Right kidney (tissue), 9 donors: ENCODE results near the gene ANTXRL.
"Not testable (repeated sequence)": the region's sequence is repeated elsewhere in the genome, so short reads cannot be mapped to it uniquely, and the experiment has no call there.

Source experiments
- DNase-seq: peaks from one replicate; pipeline ENCODE4 v3.0.0-alpha.2; 2016
- long read RNA-seq, 8 donors: transcript quantifications; one replicate each; lab custom pipeline, GENCODE V29; 2026

ANTXRL gene
- long read RNA-seq, donor 1 = 0 reads
- long read RNA-seq, donor 2 = 0 reads
- long read RNA-seq, donor 3 = 0 reads
- long read RNA-seq, donor 4 = 0 reads
- long read RNA-seq, donor 5 = 0 reads
- long read RNA-seq, donor 6 = 0 reads
- long read RNA-seq, donor 7 = 0 reads
- long read RNA-seq, donor 8 = 0 reads

DNA sequence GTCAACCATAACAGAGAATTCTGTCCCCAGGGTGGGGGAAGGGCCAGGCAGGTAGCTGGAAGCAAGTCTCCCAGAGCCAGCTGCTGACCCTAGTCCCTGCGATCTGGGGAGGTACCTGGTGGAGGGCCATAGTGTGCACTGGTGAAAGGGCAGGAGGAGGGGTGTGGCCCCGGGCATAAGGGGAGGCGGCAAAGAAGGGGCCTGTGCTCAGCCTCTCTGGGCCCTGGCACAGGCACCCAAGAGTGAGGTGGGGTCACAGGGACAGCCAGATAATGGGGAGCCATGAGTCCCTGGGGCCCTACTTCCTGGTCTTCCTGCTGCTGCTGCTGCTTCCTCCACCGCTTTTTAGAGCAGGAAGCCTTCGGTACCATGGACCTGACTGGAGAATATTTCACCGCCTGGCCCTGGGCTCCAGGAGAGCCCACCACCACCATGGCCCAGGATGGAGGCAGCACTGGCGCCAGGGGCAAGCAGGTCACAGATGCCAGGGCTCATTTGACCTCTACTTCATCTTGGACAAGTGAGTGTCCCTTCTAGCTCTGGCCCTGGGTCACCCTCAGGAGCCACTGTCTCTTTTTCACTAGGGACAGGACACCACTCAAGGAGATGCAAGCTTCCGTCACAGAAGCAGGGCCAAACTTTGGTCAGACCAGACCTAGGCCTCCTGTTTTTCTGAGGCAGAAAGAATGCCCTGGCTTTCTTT lies at the start of gene ANTXRL:
TSS of gene ANTXRL (plus strand) at position 7 of the 703 bp plus-strand sequence. CDS start at position 273, 266 bp downstream.
- DNase-seq = no peak

DNA sequence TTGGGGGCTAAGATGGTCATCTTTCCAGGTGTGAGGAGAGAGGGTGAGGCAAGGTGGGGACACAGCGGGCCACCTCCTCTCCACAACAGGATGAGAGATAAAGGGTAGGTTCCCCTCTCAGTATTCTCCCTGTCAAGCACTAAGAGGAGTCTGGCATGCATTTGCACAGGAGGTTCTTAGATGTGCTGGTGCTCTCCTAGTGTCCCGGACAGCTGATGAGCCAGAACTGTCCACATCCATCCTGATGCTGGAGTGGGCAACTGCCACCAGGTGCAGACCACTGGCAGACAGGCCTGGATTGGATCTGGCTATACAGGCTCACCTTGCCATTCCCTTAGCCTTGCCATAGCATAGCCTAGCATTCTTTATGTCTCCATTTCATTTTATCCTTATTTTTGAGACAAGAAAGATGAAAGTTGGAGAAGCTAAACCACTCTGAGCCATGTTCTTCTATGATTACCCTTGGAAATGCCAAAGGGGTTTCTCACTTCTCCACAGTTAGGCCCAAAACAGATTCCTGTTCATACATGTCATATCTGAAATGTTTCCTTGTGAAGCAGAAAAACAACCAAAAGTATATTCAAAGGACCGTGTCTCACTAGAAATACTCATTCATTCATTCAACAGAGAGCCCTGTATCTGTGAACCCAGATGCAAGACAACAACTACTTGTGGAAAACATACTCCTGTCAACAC lies 48.8 kb upstream of the ANTXRL start:
- DNase-seq = no peak

DNA sequence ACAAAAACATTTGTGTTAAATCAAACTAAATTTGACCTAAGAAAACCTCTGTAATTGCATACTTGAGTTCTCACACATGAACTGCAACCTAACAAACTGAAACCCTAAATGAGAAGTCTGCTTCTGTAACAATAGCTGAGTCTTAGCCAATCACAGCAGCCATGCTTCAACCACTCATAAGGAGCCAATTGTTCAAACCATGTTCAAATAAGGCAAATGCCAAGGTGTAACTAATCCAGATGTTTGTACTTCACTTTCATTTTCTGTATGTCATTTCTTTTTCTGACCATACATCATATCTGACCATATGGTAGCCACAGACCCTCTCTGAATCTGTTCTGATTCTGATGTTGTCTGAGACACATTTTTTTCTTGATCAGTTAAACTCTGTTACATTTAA lies 47.5 kb upstream of the ANTXRL start:
- DNase-seq = no peak

DNA sequence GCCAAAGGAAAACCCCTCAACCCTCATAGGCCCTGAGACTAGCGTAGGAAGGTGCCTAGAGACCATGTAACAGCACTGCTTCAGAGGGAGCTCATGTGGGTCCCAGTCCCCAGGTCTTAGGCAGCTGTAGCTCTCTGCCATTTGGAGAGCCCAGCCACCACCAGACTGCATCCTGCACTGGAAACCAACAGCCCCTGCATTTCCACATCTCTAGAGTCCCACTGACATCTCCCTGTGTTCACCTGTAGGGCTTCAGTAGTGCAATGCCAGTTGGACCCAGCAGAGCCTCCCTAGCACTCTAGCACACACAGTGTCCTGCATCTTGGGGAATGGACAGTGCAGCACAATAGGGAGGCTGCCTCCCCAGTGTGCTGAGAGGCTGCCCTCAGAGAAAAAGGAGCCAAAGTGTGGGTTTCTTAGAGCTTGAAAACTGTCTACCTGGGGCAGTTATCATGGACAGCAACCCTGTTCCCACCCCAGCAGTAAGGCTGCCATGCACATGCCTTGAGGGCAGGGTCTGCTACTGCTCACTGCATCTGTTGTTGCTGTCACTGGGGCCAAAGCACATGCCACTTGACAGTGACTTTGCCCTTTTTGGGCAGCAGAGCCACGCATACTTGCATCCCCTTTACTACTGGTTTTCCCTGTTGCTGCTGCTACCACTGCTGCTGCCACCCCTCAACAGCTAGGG lies 46.7 kb upstream of the ANTXRL start:
- no peak for DNase-seq

DNA sequence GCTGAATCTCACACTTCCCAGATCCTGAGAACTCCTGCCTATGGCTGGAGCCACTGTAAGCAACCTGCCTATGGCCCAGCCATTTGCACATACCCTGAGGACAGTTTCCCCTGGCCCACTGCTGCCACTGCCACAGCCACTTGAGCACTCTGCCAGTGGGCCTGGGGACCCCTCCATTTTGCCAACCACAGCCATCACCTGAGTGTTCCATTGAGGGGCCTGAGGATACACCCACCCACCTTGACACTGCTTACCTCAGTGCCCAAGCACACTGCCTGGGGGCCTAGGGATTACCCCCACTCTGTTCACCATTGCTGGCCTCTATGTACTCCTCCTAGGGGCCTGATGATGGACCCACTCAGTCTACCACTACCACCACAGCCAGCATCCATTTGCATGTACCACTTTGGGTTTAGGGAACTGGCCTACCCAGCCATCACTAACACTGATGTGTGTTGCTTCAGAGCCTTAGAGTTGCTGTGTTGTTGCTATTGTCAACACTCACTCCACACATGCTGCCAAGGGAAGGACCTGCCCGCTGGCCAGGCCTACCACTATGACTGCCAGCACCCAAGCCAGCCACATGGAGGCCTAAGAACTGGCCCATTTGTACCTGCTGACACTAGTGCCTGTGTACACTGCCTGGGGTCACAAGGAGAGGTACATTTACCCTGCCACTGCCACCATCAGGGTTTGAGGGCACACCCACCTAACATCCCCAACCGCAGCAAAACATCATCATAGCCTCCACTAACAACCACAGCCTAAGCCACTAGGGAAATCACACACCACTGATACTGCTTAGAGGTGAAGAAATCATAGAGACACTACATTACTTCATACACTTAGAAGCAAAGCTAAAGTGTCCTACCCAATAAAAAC lies 45.9 kb upstream of the ANTXRL start:
- DNase-seq = no peak

DNA sequence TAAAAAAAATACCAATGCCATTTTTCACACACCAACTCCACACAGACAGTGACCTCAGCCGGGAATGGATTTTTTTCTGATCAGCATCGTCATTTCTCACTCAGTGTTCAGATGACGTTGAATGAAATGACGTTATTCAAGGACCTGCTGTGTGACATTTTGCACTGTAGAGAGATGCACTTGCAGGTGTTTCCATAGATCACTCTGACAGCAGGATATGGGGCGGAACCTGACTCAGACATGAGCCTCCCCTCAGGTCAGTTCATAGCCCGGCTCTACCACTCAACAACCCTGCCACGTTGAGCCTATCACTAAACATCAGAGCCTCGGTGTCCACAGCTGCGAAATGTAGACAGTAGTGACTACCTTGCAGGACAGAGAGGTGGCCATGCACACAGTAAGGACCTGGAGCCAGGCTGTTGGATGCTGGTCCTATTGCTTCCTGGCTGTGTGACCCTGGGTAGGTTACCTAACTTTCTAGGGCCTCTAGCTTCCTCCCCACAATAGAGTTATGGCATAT lies 41.4 kb upstream of the ANTXRL start:
- DNase-seq = no peak

DNA sequence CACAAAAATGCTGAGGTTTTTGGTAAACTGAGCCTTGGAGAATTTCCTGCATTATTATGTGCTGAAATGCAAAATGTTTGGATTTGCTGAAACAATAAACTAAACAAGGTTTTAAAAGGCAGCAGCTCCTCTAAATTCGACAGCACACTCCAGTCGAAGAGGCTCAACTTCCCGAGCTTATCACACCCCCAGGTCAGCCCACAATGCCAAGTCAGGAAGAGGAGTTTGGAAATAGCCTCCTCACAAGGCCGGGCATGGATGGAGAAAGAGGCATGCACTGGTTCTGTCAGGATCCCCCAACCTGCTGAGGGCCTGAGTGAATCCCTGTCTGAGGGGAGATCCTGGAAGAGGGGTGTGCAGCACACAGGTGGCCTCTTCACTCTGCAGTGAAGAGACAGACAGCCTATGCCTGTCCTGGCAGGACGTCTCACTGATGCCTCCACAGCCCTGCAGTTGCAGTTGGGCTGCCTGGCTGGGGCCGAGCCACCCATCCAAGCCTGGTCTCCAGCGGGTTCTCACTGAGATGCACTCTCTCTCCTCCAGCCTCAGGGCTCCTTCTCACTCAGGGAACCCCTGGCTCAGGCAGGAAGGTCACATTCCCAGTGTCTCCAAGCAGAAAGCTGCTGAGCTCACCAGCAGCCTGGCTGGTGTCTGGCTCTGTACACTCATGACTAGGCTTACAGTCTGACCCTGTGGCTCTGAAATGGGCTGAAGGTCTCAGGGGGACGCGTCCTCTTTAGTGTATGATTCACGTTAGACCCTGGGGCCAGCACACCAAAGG lies 40.2 kb upstream of the ANTXRL start:
- DNase-seq = not testable (repeated sequence)

DNA sequence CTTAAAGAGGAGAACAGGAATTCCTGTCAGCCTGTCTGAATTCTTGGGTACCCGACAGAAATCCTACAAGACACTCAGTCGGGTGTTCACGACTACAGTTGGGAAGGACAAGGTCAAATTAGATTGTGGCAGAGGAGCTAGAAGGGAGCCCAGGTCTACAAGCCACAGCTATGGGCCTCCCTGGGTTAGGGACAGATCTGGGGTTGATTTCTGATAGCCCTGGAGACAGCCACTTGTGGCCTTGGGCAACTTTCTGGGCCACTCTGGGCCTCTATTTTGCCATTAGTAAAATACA lies 39.7 kb upstream of the ANTXRL start:
- no peak for DNase-seq

DNA sequence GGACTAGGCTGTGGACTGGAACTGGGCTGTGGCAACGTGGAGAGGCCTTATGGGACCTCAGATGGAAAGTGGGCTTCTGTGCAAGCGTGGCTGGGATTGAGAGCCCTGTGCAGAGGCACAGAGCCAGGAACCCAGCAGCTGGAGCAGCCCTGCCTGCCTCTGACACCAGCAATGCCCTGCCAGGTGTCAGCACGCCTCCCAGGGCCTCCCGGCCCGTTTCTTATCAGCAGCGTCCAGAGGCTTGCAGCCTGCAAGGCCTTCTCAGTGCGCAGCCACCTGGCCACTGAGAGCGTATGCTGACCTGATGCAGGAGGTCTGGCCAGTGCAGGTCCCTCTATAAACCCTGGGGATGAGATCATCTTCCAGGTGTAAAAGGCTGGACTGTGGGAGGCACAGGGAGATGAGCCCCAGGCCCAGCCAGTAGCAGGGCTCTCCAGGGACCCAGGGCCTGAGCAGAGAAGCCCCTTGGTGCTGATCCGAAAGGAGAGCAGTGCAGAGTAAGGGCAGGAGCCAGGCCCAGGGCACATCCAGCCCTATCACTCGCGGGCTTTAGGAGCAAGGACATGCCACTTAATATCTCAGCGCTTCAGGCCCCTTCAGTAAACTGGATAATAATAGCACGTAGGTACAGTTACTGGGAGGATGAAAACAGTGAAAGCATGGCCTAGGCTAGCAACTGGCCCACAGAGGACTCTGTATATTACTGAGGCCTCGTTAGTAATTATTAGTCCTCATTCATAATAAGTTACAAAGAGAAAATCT lies 38.8 kb upstream of the ANTXRL start:
- no peak for DNase-seq

DNA sequence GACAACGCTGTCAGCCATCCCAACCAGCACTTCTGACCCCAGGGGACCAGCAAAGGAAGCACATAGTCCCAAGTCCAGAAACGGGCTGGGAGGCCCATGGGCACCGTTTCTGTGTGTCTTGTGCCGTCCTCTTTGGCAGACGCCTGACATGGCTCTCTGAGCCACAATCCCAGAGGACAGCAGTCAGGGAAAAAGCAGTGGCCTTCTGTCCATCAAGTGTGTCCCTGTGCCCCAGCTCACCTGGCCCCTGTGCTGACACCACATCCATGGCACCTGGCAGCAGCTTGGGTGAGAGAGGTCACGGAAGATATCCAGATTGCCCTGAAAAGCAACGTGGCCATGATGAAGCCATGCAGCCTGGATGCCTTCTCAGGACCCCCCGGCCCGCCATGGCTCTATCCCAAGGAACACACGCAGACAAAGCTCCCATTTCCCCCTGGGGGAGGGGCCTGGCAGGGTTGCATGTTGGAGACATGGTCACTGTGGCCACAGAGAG lies 38.1 kb upstream of the ANTXRL start:
- DNase-seq = no peak

DNA sequence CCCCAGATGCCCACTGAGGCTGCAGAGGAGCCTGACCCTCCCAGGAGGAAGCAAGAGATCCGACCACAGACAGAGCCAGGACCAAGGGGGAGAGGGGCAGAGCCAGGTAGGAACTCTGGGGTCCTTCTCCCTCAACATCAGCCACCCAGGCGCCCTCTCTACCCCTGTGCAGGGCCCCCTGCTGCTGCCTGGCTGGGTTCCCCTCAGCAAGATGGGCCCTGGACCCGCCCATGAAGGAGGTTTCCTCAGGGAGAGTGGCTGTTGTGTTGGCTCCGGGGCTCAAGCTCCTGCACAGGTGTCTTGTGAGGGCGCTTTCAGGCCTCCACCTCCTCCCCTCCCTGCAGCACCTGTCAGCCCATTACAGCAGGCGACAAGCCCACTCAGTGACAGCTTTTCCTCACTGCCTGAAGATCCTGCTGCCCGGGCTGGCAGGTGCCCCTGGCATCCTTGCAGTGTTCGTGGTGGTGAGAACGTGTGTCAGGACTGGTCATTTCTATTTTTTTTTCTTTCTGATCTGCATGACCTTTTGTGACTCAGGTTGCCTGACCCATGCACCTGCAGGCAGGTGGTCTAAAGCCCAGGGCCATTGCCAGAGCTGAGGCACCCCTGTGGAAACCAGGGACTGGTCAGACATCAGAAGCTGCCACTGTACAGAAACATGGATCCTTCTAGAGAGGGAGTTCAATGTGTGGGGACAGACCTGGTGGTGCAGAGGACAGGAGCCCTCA lies 37.0 kb upstream of the ANTXRL start:
- not testable (repeated sequence) for DNase-seq

DNA sequence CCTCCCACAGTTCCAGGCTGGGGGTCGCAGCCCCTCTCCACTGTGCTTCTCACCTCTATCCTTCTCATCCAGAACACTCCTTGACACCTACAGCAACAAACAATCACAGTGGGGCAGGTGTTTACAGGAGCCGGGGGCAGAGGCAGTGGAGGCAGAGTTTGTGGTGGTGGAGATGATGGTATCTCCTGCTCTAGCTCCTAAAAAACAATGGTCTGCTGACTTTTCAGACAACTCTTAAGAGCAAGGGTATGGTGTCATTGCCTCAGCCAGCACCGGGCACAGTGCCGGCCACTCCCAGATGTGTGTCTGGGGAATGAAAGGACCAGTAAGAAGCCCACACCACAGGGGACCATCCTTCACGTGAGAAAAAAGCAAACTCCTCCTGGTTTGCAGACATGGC lies 36.3 kb upstream of the ANTXRL start:
- DNase-seq = no peak

DNA sequence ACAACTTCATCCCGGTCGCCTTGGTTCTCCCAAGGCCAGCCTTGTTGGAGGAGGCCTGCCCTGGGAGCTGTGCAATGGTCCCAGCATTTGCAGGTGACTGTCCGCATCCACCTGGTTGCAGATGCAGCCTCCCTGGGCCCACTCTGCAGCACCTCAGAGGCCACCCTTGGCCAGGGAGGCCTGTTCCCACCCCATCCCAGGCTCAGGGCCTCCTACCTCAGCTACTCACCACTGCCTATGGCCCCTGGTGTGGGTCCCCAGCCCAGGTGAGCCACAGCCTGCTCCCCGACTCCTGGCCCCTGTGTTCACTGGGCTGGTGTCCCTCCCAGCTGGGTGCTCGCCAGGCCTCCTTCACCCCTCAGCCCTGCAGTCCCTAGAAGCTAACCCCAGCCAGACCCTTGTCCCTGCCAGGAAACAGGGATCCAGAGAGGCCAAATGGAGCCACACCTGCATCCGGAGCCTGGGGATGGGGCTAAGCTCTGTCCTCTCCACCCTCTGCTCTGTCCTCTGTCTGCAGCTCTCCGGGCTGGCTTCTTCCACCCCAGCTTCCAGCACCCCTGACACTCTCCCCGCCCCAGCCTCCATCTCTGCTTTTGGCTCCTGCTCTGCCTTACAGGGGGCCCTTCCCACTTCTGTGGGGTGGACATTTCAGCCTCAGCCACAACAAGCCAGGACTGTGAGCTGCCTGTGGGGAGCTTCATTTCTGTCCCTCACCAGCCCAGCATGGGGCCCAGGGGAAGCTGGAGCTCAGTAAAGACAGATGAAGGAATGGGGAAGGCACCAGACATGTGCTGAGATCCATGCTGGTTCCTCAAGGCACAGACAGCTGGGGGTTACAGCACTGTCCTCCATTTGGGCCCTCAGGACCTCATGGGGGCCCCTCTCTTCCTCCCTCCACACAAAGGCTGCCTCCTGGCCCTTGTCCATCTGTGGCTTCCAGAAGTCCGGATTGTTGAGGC lies 35.6 kb upstream of the ANTXRL start:
- DNase-seq = no peak

DNA sequence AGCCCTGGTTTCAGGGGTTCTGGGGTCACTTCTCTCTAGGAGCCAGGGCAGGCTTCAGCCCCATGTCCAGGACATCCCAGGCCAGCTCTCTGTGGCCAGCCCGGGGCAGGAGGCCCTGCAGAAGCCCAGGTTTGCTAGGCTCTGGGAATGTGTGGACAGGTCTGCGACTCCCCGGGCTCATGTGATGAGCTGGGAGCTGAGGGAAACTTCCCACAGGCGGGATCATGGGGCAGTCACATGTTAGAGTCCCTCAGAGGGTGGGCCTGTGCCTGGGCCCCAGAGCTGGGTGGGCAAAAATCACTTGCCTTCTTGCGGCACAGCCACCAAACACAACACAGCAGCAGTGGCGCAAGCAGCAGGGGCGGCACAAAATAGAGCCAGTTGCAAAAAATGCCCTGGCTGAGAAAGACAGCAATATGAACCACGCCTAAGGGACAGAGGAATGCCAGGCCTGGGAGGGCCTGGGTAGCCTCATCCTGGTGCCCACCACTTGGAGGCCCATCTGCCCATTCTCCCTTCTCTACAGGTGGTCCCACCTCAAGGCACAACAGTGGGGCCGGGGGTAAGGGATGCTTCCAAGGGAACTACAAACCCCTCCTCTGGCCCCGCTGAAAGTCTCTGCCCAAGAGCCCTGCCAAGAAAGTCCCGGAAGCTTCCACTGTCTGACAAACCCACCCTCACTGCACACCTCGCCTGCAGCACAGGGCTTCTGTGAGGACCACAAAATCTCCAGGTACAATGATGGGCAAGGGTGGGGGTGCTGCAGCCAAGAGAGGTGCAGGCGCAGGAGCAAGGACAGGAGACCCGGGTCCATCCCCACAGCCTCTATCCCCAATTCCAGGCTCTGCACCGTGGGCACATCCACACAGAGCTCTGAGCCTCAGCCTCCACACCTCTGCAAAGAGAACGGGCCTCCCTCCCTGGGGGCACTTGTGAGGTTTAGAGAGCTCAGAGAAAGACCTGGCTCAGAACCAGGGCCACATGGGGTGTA lies 34.6 kb upstream of the ANTXRL start:
- no peak for DNase-seq

DNA sequence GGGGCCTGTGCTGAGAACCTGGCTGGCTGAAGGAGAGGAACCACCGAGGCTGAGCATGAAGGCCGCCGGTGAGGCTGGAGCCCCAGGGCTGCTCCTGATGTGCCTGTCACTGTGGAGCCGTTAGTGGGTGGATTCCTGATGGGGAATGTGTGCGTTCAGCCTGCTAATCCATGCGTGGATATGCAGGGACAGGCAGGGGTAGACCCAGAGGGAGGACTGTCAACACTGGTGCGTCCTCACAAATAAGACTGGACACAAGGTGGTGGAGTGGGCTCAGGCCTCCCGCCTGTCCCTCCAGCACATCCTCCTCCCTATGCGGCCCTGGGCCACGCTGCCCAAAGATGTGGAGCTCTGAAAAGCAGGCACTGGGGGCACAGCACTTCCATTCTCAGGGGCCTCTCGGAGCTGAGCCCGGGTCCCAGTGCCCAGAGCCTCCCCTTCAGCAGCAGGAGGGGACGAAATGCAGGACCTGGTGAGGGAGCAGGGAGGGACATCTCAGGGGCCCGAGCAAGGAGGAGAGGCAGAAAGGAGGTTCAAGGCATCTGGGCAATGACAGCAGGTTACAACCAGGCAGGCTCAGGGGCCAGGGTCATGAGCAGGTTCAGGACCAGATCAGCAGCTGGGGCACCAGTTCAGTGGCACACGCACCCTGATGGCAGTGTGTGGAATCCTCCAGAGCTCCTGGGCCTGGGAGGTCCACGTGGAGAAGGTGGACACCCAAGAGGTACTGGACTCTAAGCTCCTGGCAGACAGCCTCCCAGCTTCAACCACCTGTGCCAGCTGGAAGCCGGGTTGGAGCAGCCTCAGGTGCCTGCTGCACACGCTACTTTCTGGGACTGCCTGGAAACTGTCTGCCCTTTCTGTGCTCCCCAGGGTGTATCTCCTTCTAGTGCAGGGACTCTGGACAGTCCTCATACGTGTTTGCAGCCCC lies 33.5 kb upstream of the ANTXRL start:
- DNase-seq = no peak

DNA sequence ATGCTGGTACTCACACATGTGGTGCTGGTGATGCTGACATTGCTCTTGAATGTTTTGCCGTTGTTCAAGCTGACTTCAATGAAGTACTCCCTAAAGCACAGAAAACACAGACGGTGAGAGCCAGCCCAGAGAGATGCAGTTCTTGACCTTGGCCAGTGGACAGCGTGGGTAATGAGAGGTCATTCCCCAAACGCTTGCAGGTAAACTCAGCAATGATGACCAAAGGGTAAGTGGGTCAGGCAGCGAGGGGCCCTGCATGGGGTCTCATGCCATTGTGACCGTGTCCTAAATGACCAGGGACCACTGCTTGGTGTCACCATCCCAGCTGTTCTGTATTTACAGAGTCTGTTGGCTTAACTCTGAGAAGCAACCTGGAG lies 32.8 kb upstream of the ANTXRL start:
- DNase-seq = no peak
